T-helper 1 cell treated with Interleukin-12 subunit alpha and Interleukin-12 subunit beta and Interleukin-4 antibody, amounts not matched to agents 30 μg/mL and 1 μg/mL, for 36 hours (primary cell): ENCODE data around the gene IDUA.
A peak's percentile ranks its signal among the peaks of the same experiment; 100 is the strongest.

ENCODE experiments used
- H3K27ac Mint-ChIP-seq: one replicate; pipeline ENCODE4 v1.8.0; 2021; ENCODE audit warnings: mild to moderate bottlenecking, mixed read lengths
- H3K27me3 Mint-ChIP-seq: one replicate; pipeline ENCODE4 v1.8.0; 2021; ENCODE audit warnings: low read depth, mixed read lengths
- H3K36me3 Mint-ChIP-seq: one replicate; pipeline ENCODE4 v1.8.0; 2021; ENCODE audit warnings: low read depth, mixed read lengths
- H3K4me1 Mint-ChIP-seq: one replicate; pipeline ENCODE4 v1.8.0; 2021; ENCODE audit warnings: low read depth, mixed read lengths
- H3K4me3 Mint-ChIP-seq: one replicate; pipeline ENCODE4 v1.8.0; 2021; ENCODE audit warnings: mild to moderate bottlenecking, moderate library complexity, mixed read lengths
- H3K9me3 Mint-ChIP-seq: one replicate; pipeline ENCODE4 v1.8.0; 2021; ENCODE audit warnings: mixed read lengths

Gene IDUA

GRCh38 chr4:986428-986878, 391 bp upstream of the IDUA start:
- peak overlapping the region; percentile 85 for H3K27ac Mint-ChIP-seq
- peaks cover 12% of the 10 kb centered on the region for H3K4me1 Mint-ChIP-seq
- H3K27me3 Mint-ChIP-seq, result no peaks in the 10 kb centered on the region
- H3K4me3 Mint-ChIP-seq, result peak overlapping the region; percentile 91
- no peaks in the 10 kb centered on the region for H3K9me3 Mint-ChIP-seq
- no peaks in the 10 kb centered on the region for H3K36me3 Mint-ChIP-seq

- H3K4me1 Mint-ChIP-seq, result peaks cover 12% of the 10 kb centered on the region
- H3K9me3 Mint-ChIP-seq, result no peaks in the 10 kb centered on the region
- H3K4me3 Mint-ChIP-seq, result peak overlapping the region; percentile 84
These were observed 1.0 kb downstream of the IDUA start for GRCh38 chr4:987624-988513.

DNA sequence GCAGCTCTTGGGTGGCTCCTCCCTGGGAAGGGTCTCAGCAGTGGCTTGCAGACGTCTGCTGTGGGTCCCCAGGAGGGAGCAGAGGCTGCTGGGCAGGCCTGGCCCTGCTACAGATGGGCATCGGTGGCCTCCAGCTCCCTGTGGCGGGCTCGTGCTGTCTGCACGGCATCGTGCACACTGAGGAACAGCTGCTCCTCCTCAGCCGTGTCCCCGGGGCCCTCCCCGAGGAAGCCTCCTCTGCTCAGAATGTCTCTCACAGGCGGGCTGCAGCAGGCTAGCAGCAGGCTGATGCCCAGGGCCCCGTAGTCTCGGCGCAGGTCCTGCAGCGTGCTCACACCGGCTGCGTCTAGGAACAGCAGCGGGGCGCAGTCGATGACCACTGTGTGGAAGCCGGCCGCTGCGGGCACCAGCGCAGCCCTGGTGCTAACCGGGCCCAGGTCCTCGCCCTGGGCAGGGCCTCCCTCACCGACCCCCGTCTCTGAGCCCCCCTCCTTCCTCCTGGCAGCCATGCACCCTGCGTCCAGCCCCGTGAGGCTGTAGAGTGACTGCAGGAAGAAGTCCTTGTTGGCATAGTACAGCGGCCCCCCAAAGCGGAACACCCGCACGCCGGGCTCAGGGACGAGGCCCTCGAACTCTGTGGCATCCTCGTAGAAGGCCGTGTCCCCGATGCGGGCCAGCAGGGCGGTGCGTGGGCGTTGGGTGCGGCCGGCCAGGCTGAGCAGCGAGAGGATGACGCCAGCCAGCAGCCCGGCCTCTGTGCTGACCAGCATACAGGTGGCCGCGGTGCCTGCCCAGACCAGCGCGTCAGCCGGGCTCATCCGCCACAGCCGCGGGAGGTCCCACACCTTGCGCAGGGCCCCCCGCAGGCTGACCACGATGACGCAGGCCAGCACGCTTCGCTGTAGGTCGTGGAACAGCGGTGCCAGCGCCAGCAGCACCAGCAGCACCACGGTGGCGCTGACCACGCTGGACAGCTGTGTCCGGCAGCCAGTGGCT, 2.2 kb downstream of the IDUA start:
- peak overlapping the region; percentile 14 for H3K4me3 Mint-ChIP-seq
- H3K27me3 Mint-ChIP-seq, result no peaks in the 10 kb centered on the region
- H3K9me3 Mint-ChIP-seq, result no peaks in the 10 kb centered on the region
- no peak overlapping the region for H3K27ac Mint-ChIP-seq
- H3K4me1 Mint-ChIP-seq, result peaks cover 12% of the 10 kb centered on the region
- no peaks in the 10 kb centered on the region for H3K36me3 Mint-ChIP-seq

More at GRCh38 chr4:987624-988513, 1.0 kb downstream of the IDUA start:
- no peak overlapping the region for H3K27ac Mint-ChIP-seq
- H3K36me3 Mint-ChIP-seq, result no peaks in the 10 kb centered on the region
- no peaks in the 10 kb centered on the region for H3K27me3 Mint-ChIP-seq

- Mint-ChIP-seq H3K36me3 (no peaks in the 10 kb centered on the region), H3K27me3 (no peaks in the 10 kb centered on the region), H3K9me3 (no peaks in the 10 kb centered on the region), H3K27ac (no peak overlapping the region), H3K4me1 (peaks cover 7% of the 10 kb centered on the region), H3K4me3 (no peak overlapping the region)
These were observed 3.1 kb downstream of the IDUA start for GRCh38 chr4:989722-990471.

GRCh38 chr4:990746-991367, 4.0 kb downstream of the IDUA start:
- Mint-ChIP-seq H3K27me3 (peaks cover 4% of the 10 kb centered on the region), H3K36me3 (no peaks in the 10 kb centered on the region), H3K27ac (no peak overlapping the region)

DNA sequence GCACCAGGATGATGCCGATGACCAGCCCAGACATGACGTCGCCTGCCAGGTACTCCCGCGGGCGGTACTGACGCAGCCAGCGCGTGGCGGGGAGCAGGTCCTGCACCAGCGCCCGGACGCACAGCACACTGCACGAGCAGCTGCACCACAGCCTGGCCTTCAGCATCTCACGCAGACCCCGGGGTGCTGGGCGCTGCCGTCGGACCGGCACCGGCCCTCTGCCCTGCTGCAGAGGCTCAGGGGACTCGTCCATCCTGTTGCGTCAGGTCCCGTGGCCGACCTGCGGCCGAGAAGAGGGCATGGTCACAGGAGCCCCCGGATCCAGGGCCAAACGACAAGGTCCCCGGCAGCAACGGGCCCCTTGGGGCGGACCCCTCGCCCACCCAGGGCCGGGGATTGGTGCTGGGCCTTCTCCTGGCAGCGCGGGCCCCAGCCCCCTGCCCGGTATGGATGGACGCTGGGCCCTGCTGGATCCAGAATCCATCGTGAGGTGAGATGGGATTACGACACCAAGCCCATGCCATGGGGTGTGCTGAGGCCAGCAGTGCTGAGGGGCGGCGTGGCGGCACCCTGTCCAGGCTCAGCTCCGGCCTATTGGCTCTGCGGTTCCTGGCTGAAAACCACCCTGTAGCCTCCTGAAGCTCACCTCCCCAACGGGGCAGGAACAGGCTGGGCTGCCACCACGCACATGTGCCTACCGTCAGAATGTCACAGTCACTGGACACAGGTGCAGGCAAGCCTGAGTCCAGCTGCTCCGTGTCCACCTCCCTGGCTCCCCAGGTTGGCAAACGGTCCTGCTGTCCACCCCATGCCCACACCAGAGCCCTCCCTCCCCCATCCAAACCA, 4.8 kb downstream of the IDUA start:
- no peaks in the 10 kb centered on the region for H3K36me3 Mint-ChIP-seq
- no peak overlapping the region for H3K4me3 Mint-ChIP-seq
- H3K9me3 Mint-ChIP-seq, result no peaks in the 10 kb centered on the region
- H3K4me1 Mint-ChIP-seq, result no peaks in the 10 kb centered on the region
- peaks cover 9% of the 10 kb centered on the region for H3K27me3 Mint-ChIP-seq
- no peak overlapping the region for H3K27ac Mint-ChIP-seq

More at GRCh38 chr4:990746-991367, 4.0 kb downstream of the IDUA start:
- H3K4me1 Mint-ChIP-seq, result peaks cover 2% of the 10 kb centered on the region
- no peaks in the 10 kb centered on the region for H3K9me3 Mint-ChIP-seq
- H3K4me3 Mint-ChIP-seq, result no peak overlapping the region

DNA sequence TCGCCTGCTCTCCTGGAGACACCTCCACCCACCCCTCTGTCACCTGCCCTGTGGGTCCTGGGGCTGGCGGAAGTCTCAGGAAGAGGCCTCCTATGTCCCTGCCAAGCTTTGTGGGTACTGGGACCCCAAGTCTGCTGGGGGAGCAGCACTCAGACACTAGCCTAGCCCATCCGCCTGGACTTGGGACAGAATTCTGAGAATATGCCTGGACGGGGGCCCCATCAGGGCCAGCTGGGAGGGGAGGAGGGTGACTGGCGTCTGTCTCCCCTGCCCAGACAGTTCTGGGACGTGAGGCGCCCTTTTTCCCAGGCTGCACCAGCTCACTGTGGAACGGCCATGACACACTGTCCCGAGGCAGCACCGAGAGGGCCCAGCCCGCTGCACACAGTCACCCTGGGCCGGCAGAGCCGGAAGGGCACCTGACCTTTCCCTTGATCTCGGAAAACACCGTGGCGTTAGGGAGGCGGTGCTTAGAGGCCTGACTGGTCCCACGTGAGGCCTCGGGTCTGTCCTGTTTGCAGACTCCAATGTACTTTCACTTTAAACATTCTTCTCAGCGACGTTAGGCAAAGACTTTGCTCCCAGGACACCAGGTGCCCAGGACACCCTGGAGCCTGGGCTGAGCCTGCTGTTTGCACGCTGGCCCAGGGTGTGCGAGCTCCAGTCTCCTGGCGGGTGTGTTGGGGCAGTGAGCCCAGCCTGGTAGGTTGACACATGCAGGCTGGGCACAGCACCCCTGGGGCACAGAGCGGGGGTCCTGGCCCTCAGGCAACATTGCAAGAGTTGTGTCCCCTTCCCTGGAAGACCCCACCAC, 5.7 kb downstream of the IDUA start:
- Mint-ChIP-seq H3K4me1 (no peaks in the 10 kb centered on the region), H3K4me3 (no peak overlapping the region), H3K36me3 (no peaks in the 10 kb centered on the region), H3K27me3 (peaks cover 13% of the 10 kb centered on the region), H3K27ac (no peak overlapping the region), H3K9me3 (no peaks in the 10 kb centered on the region)

DNA sequence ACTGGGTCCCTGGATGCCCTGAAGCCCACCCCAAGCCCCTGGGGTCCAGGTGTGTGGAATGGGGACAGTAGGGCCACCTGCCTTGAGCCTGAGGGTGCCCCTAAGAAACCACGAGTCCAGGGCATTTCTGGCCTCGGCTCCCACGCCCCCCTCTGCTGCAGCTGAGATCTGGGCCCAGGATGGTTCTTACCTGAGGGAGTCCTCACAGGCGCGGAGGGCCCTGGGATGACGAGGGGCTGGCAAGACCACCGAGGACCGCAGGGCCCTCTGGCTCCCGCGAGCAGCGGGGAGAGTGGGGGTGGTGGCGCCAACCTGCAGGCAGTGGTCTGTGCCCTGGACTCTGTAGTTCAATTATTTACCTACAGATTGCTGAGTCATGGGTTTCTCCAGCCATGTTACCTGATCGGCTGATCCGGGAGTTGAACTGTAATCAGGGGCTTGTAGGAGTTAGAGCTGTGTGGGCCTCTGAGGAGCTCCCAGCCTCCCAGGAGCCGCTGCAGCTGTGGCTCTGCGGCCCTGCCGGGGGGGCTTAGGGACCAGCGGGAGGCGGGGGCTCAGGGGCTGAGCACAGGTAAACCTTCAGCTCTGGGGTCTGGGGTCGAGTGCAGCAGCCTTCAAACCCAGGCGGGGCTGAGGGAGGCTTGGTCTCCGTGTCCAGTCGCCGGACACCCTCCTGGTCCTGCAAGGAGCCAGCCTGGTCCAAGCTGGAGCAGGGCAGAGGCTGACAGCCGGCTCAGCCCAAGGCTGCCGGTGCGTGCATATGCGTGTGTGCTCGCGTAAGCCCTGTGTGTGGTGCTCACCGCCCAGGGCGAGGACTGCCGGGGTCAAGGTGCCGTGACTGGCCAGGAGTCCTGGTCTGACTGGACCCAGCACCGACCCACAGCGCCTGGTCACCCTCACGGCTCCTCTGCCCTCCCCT, 6.5 kb downstream of the IDUA start, which contains the start of gene SLC26A1:
Gene SLC26A1, minus strand, starts transcription at position 294 of the 919 bp plus-strand sequence. CDS start 1,701 bp downstream, outside the sequence.
- H3K27me3 Mint-ChIP-seq, result peaks cover 20% of the 10 kb centered on the region
- H3K9me3 Mint-ChIP-seq, result no peaks in the 10 kb centered on the region
- no peaks in the 10 kb centered on the region for H3K4me1 Mint-ChIP-seq
- H3K27ac Mint-ChIP-seq, result no peak within 1 kb of the TSS
- H3K4me3 Mint-ChIP-seq, result no peak within 1 kb of the TSS
- no peaks in the 10 kb centered on the region for H3K36me3 Mint-ChIP-seq

DNA sequence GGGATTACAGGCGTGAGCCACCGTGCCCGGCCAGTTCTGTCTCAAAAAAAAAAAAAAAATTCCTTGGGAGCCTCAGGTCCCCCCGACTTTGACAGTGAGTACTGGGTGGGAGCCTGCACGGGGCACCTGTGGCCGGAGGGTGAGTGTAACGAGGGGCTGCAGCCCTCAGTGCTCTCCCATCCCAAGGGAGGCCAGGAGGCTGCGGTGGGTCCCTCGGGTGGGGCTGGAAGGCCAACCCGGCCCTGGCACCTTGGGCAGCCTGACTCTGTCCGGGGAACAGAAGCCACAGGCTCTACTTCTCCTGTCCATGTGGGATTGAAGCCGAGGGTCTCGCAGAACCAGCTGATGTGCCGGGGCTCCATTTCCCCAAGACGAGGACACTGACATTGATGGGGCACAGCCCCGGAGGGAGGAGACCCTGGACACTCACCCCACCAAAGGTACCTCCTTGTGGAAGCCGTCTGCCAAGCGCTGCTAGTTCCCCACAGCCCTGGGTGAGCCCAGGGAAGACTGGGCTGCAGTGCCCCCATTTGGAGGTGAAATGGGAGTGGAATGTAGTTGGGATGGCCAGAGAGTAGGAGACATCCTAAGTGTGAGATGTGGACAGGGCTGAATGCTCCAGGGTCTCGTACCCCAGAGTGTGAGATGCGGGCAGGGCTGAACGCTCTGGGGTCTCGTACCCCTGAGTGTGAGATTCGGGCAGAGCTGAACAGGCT, 8.6 kb downstream of the IDUA start:
- H3K36me3 Mint-ChIP-seq, result no peaks in the 10 kb centered on the region
- H3K4me1 Mint-ChIP-seq, result no peaks in the 10 kb centered on the region
- no peaks in the 10 kb centered on the region for H3K9me3 Mint-ChIP-seq
- H3K27me3 Mint-ChIP-seq, result peaks cover 30% of the 10 kb centered on the region
- H3K4me3 Mint-ChIP-seq, result no peak overlapping the region
- H3K27ac Mint-ChIP-seq, result no peak overlapping the region

GRCh38 chr4:996030-996996, 9.5 kb downstream of the IDUA start:
- Mint-ChIP-seq H3K4me1 (no peaks in the 10 kb centered on the region), H3K9me3 (no peaks in the 10 kb centered on the region), H3K36me3 (no peaks in the 10 kb centered on the region), H3K27ac (no peak overlapping the region), H3K4me3 (no peak overlapping the region), H3K27me3 (peaks cover 31% of the 10 kb centered on the region)
